ENCODE results near the gene SKA2. TPM values are rescaled to one million over a fixed set of nuclear protein-coding genes. Genes with fewer than 3 reads are reported as not detected.

Gene SKA2
- total and polyA plus RNA-seq, 9 of the 15 experiments (the other 6 are each of a cell fraction or from before 2014, with no cell fraction given) = 58.1 to 183 (median 133) TPM

GRCh38 chr17:59124665-59125064 lies 30.3 kb downstream of the SKA2 start:
- DNase-seq (ENCODE audit: extremely low read depth in 1 of 4, low spot score in 3 of 4) = no peak
- Histone ChIP-seq H3K4me1 (replicated peaks in 1 of 2; ENCODE audit: control insufficient read depth in 2 of 2, insufficient read depth in 2 of 2, low read length in 2 of 2) (no peaks in the 10 kb centered on the region), H3K9me1 (ENCODE audit: control insufficient read depth, insufficient read depth, low read length) (no peaks in the 10 kb centered on the region), H4K20me1 (replicated peaks; ENCODE audit: control insufficient read depth, insufficient read depth, low read length) (no peaks in the 10 kb centered on the region), H3K27ac (ENCODE audit: extremely low read depth, low read depth, low read length) (no peak overlapping the region; the same call in 2 of the 3 replicates), H3K9me3 (replicated peaks; ENCODE audit: control insufficient read depth, insufficient read depth, low read depth, low read length) (0 out of 2 replicates have a peak, but pooled peaks cover 1% of the 10 kb centered on the region), H3K79me2 (ENCODE audit: control insufficient read depth, insufficient read depth, low read length) (peaks cover 18% of the 10 kb centered on the region), H2AFZ (ENCODE audit: low read depth, low read length) (no peak overlapping the region), H3K4me2 (ENCODE audit: insufficient read depth, low read length) (no peak overlapping the region), H3K27me3 (ENCODE audit: control insufficient read depth in 2 of 2, insufficient read depth in 2 of 2, low read length in 2 of 2) (no peaks in the 10 kb centered on the region), H3K36me3 (ENCODE audit: control insufficient read depth, insufficient read depth, low read length) (peaks cover 62% of the 10 kb centered on the region; the same call in 2 of the 3 replicates), H3K9ac (ENCODE audit: insufficient read depth in 1 of 2, low read depth in 2 of 2, low read length in 2 of 2) (no peak overlapping the region), H3K4me3 (no peak overlapping the region)
- FAIRE-seq = no peak
- BruUV-seq (replicated peaks) = no TSS peak
- POLR2A ChIA-PET = interaction anchor here (1.1 to 1.2 kb wide), 2 partner anchors 9 to 18 kb away, joined by 4 to 5 read pairs; partner anchors contain the start of gene TRIM37
- in situ Hi-C loops (cut with MboI) = no loop called here
- TF ChIP-seq, protein P1, sequence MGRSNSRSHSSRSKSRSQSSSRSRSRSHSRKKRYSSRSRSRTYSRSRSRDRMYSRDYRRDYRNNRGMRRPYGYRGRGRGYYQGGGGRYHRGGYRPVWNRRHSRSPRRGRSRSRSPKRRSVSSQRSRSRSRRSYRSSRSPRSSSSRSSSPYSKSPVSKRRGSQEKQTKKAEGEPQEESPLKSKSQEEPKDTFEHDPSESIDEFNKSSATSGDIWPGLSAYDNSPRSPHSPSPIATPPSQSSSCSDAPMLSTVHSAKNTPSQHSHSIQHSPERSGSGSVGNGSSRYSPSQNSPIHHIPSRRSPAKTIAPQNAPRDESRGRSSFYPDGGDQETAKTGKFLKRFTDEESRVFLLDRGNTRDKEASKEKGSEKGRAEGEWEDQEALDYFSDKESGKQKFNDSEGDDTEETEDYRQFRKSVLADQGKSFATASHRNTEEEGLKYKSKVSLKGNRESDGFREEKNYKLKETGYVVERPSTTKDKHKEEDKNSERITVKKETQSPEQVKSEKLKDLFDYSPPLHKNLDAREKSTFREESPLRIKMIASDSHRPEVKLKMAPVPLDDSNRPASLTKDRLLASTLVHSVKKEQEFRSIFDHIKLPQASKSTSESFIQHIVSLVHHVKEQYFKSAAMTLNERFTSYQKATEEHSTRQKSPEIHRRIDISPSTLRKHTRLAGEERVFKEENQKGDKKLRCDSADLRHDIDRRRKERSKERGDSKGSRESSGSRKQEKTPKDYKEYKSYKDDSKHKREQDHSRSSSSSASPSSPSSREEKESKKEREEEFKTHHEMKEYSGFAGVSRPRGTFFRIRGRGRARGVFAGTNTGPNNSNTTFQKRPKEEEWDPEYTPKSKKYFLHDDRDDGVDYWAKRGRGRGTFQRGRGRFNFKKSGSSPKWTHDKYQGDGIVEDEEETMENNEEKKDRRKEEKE (IDR thresholded peaks at IDR 0.05; ENCODE audit: borderline replicate concordance in 1 of 2, control insufficient read depth in 1 of 2, low read depth in 2 of 2, low read length in 1 of 2) = no peak
- TF ChIP-seq RUNX1 (IDR thresholded peaks at IDR 0.05; ENCODE audit: low read depth) = no peak
- no peak for TF ChIP-seq BMI1 (IDR thresholded peaks at IDR 0.05; ENCODE audit: low read length)
- TF ChIP-seq ELF4 (CRISPR knock-in tag; IDR thresholded peaks at IDR 0.05) = no peak
- no peak for TF ChIP-seq NCOA6 (IDR thresholded peaks at IDR 0.05)
- TF ChIP-seq, protein P2, sequence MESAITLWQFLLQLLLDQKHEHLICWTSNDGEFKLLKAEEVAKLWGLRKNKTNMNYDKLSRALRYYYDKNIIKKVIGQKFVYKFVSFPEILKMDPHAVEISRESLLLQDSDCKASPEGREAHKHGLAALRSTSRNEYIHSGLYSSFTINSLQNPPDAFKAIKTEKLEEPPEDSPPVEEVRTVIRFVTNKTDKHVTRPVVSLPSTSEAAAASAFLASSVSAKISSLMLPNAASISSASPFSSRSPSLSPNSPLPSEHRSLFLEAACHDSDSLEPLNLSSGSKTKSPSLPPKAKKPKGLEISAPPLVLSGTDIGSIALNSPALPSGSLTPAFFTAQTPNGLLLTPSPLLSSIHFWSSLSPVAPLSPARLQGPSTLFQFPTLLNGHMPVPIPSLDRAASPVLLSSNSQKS (CRISPR knock-in tag; IDR thresholded peaks at IDR 0.05) = no peak
- no peak for TF ChIP-seq ZBTB43 (CRISPR knock-in tag; IDR thresholded peaks at IDR 0.05)
- TF ChIP-seq SIX5 (IDR thresholded peaks at IDR 0.05; ENCODE audit: borderline replicate concordance in 1 of 2, insufficient read depth in 1 of 2, low read depth in 1 of 2, low read length in 2 of 2) = no peak
- no peak for TF ChIP-seq SAP30 (IDR thresholded peaks at IDR 0.05; ENCODE audit: borderline replicate concordance, insufficient read depth, low read depth, low read length, poor library complexity, severe bottlenecking)
- no peak for TF ChIP-seq EHMT2 (IDR thresholded peaks at IDR 0.05)
- no peak for TF ChIP-seq SP1 (CRISPR knock-in tag; IDR thresholded peaks at IDR 0.05)
- TF ChIP-seq, protein P3, sequence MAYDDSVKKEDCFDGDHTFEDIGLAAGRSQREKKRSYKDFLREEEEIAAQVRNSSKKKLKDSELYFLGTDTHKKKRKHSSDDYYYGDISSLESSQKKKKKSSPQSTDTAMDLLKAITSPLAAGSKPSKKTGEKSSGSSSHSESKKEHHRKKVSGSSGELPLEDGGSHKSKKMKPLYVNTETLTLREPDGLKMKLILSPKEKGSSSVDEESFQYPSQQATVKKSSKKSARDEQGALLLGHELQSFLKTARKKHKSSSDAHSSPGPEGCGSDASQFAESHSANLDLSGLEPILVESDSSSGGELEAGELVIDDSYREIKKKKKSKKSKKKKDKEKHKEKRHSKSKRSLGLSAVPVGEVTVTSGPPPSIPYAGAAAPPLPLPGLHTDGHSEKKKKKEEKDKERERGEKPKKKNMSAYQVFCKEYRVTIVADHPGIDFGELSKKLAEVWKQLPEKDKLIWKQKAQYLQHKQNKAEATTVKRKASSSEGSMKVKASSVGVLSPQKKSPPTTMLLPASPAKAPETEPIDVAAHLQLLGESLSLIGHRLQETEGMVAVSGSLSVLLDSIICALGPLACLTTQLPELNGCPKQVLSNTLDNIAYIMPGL (CRISPR knock-in tag; IDR thresholded peaks at IDR 0.05) = no peak
- CTCF ChIA-PET (ENCODE audit: low intra/inter-chr PET ratio) = no interaction called here
- no peak for ATAC-seq
- WGBS (ENCODE audit: insufficient coverage, low coverage, missing lambda C conversion rate) = 91% methylated on average over 3 of the region's 6 CpGs
- intact Hi-C loops (cut with micrococcal nuclease) = no loop called here

Measured in K562 (cell line).